Fibroblast of mammary gland (primary cell): ENCODE data around the gene MARCHF3.
"Not testable (repeated sequence)": the region's sequence is repeated elsewhere in the genome, so short reads cannot be mapped to it uniquely, and the experiment has no call there.

Experiments
- DNase-seq: peaks from one replicate; pipeline ENCODE4 v3.0.0-alpha.2; 2010; ENCODE audit warnings: low read depth
- H3K4me3 ChIP-seq: 2 replicates; pipeline ENCODE4 v1.5.1; 2011; ENCODE audit warnings: low read depth, mild to moderate bottlenecking, low read length, moderate library complexity; ENCODE audit not compliant: control insufficient read depth
- TF ChIP-seq, protein P1 (sequence below): conservative IDR thresholded peaks from 2 replicates; pipeline ENCODE4 v1.5.1; 2011; ENCODE audit warnings: low read depth, low read length, inconsistent platforms; ENCODE audit not compliant: control insufficient read depth, insufficient read depth

Gene MARCHF3

DNA sequence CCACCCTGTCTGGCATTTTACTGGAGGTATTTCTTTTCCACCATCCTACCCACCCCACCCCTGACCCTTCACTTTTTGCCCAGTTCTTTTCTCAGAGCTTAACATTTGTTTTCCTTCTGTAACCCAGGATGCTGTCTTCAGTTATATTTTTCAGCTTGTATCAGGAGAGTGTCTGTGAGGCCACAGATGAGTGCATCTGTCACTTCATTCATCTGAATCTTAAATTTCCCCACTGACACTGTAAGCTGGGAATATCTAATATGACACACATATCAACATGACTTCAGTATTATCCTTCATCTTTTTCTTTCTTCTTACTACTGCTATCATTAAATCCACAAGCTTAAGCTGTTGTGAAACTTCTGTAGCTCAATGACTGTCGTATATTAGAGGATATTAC is 4.9 kb downstream of the MARCHF3 start:
- no peak for DNase-seq
- H3K4me3 ChIP-seq = no peak overlapping the region
- TF ChIP-seq, protein P1, sequence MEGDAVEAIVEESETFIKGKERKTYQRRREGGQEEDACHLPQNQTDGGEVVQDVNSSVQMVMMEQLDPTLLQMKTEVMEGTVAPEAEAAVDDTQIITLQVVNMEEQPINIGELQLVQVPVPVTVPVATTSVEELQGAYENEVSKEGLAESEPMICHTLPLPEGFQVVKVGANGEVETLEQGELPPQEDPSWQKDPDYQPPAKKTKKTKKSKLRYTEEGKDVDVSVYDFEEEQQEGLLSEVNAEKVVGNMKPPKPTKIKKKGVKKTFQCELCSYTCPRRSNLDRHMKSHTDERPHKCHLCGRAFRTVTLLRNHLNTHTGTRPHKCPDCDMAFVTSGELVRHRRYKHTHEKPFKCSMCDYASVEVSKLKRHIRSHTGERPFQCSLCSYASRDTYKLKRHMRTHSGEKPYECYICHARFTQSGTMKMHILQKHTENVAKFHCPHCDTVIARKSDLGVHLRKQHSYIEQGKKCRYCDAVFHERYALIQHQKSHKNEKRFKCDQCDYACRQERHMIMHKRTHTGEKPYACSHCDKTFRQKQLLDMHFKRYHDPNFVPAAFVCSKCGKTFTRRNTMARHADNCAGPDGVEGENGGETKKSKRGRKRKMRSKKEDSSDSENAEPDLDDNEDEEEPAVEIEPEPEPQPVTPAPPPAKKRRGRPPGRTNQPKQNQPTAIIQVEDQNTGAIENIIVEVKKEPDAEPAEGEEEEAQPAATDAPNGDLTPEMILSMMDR = no peak

DNA sequence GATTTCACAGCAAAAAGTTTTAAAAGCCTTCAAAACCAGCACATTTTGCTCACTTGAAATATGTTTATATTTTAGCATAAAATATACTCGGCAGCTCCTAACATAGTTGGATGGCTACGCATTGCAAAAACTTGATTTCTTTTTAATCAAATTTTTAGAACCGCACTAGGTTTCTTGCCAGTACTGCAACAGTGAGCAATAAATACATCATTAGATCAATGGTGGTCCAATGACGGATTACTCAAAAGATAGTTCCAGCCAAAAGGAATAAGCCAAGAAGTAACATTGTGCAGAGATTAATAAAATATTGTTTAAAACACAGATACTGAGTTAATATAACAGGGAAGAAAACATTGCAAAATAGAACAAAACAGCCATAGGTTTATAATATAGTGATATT is 5.5 kb downstream of the MARCHF3 start:
- TF ChIP-seq, protein P1 = no peak
- no peak overlapping the region for H3K4me3 ChIP-seq
- no peak for DNase-seq

DNA sequence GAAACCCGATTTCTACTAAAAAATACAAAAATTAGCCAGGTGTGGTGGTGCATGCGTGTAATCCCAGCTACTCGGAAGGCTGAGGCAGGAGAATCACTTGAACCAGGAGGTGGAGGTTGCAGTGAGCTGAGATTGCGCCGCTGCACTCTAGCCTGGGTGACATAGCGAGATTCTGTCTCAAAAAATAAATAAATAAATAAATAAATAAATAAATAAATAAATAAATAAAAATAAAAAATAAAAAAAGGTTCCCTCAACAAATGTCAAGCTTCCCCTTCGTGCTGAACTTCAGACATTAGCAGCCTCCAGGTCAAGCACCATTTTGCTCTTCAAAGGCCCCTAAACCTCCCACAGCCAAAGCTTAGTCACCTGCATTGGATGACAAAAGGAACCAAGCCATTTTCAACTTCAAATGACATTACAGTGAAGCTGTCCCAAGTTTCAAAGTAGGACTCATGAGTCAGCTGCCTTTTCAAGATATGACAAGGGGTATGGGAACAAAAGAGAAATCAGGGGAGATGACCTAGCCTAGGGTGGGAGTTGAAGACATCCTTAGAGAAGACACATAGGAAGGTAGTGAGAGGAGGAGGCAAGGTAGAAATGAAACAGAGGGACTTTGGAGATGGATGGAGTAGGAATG is 6.7 kb downstream of the MARCHF3 start:
- not testable (repeated sequence) for H3K4me3 ChIP-seq, DNase-seq

DNA sequence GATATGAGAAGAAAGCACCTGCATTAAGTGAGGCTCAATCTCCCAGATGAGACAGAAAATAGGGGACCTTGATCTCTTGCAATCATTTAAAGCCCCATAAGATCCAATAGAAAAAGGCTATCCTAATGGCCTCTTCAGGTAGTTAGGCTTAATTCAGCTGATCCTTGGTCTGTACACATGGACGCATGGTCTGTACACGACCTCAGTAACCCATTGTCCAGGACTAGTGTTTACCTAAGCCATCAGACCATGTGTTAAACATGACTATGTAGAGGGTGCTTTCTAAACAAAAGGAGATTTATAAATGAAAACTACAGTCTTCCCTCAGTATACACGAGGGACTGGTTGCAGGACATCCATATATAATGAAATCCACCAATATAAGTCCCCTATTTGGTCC is 7.5 kb downstream of the MARCHF3 start:
- no peak overlapping the region for H3K4me3 ChIP-seq
- TF ChIP-seq, protein P1 = no peak
- no peak for DNase-seq

DNA sequence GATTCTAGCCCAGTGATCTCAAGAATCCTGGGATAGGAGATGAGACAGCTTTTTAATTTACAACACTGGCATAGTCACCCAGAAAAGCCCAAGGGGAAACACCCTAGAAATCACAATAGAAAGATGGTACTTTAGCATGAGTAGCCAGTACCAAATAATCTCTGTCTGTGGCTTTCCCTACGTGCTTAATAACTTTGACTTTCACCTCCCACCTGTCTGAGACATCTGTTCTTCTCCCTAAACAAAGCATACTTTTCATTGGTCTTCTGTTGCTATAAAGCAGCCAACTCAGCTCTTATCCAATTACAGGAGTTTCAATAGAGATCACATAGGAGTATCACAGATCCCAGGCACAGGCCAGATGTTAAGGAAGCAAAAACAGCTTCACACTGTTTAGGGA is 10.4 kb downstream of the MARCHF3 start:
- no peak overlapping the region for H3K4me3 ChIP-seq
- no peak for DNase-seq
- TF ChIP-seq, protein P1 = no peak

DNA sequence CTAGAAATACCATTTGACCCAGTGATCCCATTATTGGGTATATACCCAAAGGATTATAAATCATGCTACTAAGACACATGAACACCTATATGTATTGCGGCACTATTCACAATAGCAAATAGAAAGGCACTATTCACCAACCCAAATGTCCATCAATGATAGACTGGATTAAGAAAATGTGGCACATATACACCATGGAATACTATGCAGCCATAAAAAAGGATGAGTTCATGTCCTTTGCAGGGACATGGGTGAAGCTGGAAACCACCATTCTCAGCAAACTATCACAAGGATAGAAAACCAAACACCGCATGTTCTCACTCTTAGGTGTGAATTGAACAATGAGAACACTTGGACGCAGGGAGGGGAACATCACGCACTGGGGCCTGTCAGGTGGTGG is 13.6 kb downstream of the MARCHF3 start:
- DNase-seq = not testable (repeated sequence)

DNA sequence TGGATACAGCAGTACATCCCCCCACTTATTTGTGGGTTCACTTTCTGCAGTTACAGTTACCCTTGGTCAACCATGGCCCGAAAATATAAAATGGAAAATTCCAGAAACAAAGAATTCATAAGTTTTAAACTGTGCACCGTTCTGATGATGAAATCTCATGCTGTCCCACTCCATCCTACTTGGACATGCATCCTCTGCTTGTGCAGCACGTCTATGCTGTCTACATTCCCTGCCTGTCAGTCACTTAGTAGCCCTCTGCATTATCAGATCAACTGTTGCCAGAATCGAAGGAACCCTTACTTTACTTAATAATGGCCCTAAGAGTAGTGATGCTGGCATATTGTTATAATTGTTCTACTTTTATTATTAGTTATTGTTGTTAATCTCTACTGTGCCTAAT is 14.6 kb downstream of the MARCHF3 start:
- H3K4me3 ChIP-seq = no peak overlapping the region
- TF ChIP-seq, protein P1 = no peak
- DNase-seq = no peak

More for the DNA sequence above, 13.6 kb downstream of the MARCHF3 start:
- not testable (repeated sequence) for H3K4me3 ChIP-seq

DNA sequence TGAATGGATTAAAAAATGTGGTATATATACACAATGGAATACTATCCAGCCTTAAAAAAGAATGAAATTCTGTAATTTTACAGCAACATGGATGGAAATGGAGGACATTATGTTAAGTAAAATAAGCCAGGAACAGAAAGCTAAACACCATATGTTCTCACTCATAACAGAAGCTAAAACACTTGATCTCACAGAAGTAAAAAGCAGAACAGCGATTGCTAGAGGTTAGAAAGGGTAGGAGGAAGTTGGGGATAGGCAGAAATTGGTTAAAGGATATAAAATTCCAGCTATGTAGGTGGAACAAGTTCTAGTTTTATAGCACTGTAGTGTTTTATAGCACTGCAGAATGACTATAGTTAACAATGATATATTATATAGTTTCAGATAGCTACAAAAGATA is 15.8 kb downstream of the MARCHF3 start:
- TF ChIP-seq, protein P1 = no peak
- DNase-seq = no peak
- H3K4me3 ChIP-seq = no peak overlapping the region
